Putamen (tissue), 1 donor: ENCODE results near the gene SLC39A3.
"Not testable (repeated sequence)": the region's sequence is repeated elsewhere in the genome, so short reads cannot be mapped to it uniquely, and the experiment has no call there.

Experiments
- DNase-seq: peaks from one replicate; pipeline ENCODE4 v3.0.0-alpha.2; 2016; ENCODE audit warnings: low spot score

SLC39A3 gene

GRCh38 chr19:2722541-2723344 lies 17.1 kb downstream of the SLC39A3 start:
- DNase-seq: no peak

GRCh38 chr19:2721570-2722540 lies 18.0 kb downstream of the SLC39A3 start:
- no peak for DNase-seq

DNA sequence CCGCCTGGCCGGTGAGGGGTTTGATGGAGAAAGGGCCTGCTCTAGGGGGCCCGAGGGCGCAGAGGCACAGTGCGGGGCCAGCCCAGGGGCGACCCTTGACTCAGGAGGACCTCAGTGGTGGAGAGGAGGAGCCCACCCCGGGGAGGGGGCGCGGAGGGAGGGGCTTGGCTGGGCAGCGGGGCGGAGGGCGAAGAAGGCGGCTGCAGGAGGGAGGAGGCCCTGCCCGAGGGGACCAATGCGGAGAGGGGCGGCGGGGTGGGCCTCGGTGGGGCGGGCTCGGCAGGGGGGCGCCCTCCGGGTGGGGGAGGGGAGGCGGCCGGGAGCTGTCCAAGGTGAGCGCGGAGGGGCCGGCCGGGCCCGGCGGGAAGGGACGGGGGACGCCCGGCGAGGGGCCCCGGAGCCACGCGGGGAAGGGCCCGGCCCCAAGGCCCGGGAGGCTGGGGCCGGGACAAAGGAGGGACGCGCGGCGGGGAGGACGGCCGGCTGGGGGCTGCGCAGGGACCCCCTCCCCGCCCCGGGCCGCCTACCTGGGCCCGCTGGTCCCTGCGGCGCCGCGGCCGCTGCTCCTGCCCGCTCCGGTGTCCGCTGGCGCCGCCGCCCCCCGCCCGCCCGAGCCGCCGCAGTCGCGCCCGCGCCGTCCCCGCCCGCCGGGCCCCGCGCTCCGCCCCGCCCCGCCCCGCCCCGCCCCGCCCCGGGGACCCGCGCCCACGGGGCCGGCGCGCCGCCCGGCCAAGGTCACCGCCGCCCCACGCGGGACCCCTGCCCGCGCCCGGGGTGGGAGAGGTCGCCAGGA lies 18.8 kb downstream of the SLC39A3 start, which contains the start of gene DIRAS1:
Gene DIRAS1 (minus strand): TSS at position 596 of the 793 bp plus-strand sequence. CDS start 3,566 bp downstream, outside the sequence.
- DNase-seq: no peak

- DNase-seq: no peak
Measured at GRCh38 chr19:2719920-2720776, 19.7 kb downstream of the SLC39A3 start.

- no peak for DNase-seq
Measured at GRCh38 chr19:2719232-2719735, 20.5 kb downstream of the SLC39A3 start.

GRCh38 chr19:2717638-2718541 lies 21.9 kb downstream of the SLC39A3 start:
- no peak for DNase-seq

DNA sequence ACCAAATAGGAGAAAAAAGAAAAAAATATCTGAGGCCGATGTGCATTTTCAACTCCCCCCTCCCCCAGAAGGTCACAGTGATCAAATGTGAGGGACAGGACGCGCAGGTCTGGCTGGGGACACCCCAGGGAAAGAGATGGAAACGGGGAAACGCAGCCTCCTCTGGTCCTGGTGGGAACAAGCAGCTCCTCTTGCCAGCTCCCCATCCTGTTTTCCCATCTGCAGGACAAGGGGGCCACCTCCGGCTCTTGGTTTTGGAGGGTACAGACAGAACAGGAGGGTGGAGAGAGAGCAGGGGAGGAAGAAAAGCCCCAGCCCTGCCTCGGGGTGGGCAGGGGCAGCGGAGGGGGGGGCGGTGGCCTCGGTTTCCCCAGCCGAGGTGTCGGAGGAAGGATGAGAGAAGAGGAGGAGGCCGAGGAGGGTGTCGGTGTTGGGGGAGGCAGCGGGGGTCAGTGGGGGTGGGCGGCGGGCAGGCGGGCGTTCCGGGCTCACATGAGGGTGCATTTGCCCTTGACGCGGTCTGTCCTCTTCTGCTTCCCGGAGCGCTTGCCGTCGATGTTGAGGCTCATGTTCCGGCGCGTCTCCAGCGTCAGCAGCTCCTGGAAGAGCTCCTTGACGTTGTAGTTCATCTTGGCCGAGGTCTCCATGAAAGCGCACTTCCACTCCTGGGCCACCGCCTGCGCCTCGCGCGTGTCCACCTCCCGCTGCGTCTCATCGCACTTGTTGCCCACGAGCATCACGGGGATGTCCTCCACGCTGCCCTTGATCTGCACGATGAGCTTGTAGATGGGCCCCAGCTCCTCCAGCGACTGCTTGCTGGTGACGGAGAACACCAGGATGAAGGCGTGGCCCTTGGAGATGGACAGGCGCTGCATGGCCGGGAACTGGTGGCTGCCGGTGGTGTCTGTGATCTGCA lies 22.8 kb downstream of the SLC39A3 start:
- DNase-seq: no peak

DNA sequence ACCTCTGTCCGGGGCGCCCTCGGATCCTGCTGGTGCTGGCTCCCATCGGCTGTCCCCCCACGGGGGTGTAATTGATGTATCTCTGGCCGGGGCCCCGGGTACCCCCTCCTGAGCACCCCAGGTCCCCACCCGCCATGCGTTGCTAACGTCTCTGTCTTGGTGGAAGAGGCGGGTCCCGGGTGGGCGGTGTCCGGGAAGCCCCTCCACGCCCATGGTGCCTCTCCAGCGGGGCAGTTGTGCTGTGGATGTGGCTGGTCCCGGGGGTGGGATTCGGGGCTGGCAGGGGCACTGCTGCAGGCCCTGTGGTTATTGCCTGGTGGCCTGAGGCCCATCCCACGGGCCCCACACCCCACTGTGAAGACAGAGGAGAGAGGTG lies 23.6 kb downstream of the SLC39A3 start:
- no peak for DNase-seq

- DNase-seq: no peak
Measured at GRCh38 chr19:2715470-2716274, 24.1 kb downstream of the SLC39A3 start.

DNA sequence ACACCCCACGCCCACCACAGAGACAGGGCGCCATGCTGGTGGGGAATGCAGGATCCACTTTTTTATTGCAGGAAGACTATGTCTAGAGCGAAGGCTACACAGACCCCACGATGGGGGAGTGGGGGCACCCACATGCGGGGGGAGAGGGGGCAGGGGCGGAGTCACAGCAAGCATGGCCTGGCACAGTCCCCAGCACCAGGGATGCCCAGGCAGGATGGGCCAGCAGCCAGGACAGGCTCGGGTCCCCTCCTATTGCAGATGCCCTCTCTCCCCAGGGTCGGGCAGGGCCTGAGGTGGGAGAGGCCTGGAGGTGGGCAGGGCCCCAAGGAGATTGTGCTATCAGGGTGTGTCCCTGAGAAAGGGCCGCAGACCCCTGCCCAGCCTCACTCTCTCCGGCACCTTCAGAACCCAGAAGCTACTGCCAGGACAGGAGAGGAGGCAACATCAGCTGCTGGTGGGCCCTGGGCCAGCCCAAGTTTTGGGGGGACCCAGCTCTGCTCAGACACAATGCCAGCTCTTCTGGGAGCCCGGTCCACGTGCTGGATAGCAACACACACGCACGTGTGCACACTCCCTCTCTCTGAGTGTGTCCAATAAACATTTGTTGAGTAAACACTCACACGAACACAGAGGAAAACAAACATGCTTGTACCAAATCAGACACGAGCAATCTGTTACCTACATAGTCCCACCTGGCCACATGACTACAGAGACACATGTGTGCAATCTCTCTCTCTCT lies 25.1 kb downstream of the SLC39A3 start:
- DNase-seq: no peak

GRCh38 chr19:2714102-2714501 lies 25.7 kb downstream of the SLC39A3 start:
- not testable (repeated sequence) for DNase-seq

DNA sequence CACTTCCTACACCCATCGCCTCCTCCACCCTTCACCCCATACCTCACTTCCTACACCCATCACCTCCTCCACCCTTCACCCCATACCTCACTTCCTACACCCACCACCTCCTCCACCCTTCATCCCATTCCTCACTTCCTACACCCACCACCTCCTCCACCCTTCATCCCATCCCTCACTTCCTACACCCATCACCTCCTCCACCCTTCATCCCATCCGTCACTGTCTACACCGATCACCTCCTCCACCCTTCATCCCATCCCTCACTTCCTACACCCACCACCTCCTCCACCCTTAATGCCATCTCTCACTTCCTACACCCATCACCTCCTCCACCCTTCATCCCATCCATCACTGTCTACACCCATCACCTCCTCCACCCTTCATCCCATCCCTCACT lies 26.6 kb downstream of the SLC39A3 start:
- not testable (repeated sequence) for DNase-seq

DNA sequence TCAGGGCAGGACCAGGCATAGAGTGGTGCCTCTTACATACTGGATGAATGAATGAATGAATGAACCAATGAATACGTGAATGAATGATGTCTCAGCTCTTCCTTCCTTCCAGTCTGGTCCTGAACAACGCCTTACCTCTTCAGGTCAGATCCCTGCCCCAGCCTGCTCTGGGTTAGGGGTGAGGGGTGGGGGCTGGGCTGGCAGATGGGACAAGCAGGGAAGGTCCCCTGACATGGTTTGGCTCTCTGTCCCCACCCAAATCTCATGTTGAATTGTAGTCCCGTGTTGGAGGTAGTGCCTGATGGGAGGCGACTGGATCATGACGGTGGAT lies 28.0 kb downstream of the SLC39A3 start:
- DNase-seq: no peak

- no peak for DNase-seq
Measured at GRCh38 chr19:2711172-2711874, 28.5 kb downstream of the SLC39A3 start.

- no peak for DNase-seq
Measured at GRCh38 chr19:2706251-2706650, 33.6 kb downstream of the SLC39A3 start.

DNA sequence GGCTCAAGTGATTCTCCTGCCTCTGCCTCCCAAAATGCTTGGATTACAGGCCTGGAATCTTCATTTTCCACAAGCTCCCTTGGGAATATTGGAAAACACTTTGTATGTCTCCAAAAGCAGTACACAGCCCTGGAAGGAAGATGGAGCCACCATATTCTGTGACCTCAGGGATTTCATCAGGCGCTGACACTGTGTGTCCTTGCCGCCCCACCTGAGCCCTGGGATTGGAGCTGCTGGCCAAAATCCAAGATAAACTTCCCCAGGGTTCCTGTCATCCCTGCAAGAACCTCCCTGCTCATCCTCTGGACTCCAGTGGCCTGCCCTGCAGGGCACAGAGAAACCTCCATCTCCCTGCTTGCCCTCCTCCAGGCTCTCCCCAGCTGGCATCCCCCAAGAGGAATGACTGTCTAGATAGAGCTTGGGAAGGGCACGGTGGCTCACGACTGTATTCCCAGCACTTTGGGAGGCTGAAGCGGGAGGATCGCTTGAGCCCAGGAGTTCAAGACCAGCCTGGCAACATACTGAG lies 36.1 kb downstream of the SLC39A3 start:
- no peak for DNase-seq
